Right cardiac atrium (tissue), 5 donors: ENCODE results near the gene NDUFS3. TPM values are rescaled to one million over a fixed set of nuclear protein-coding genes. Genes with fewer than 3 reads are reported as not detected.

Source experiments
- polyA plus RNA-seq: library from polyadenylated mRNA; stranded (reverse); fragments of 200-250 nt; gene quantifications from one replicate; pipeline ENCODE4 v1.2.3, GENCODE V29; 2013
- total RNA-seq, 4 donors: library from RNA; stranded (reverse); fragmentation: NEBNext Ultra II Directional; extraction: Animal tissue kit (Norgen Biotek cat#: 25700); gene quantifications; one replicate each; pipeline ENCODE4 v1.2.1, GENCODE V29; 2021
- donor health status: healthy with polysubstance abuse.
- donor health status: DM: no; HTN: yes; CAD: no.
- donor health status: DM: no; HTN: no; CAD: no.
- donor health status: DM: no; HTN: yes; CAD: no; lungs with severe emphysema.
- donor health status: DM: yes; HTN: yes; CAD: no.

NDUFS3 gene
- total and polyA plus RNA-seq, 5 donors = 143 to 260 (median 178) TPM

Other genes with a start within 250 kb of the NDUFS3 start
- 1,000 to 10,000 TPM in 3 of 4 donors, 100 to 1,000 TPM in 1; 953 to 1,924 (median 1,412) TPM for gene MYBPC3, start 226.4 kb upstream of the NDUFS3 start, total RNA-seq
- 1,009 TPM for gene MYBPC3, start 226.4 kb upstream of the NDUFS3 start, polyA plus RNA-seq
- 10 to 100 TPM; 11.6 to 24.1 (median 18.6) TPM for gene SPI1, start 200.5 kb upstream of the NDUFS3 start, total RNA-seq
- 5.9 TPM for gene SPI1, start 200.5 kb upstream of the NDUFS3 start, polyA plus RNA-seq
- 10 to 100 TPM; 41.7 to 46.6 (median 44.9) TPM for gene SLC39A13, start 170.5 kb upstream of the NDUFS3 start, total RNA-seq
- 61.6 TPM for gene SLC39A13, start 170.5 kb upstream of the NDUFS3 start, polyA plus RNA-seq
- 100 to 1,000 TPM; 122 to 162 (median 155) TPM for gene PSMC3, start 152.6 kb upstream of the NDUFS3 start, total RNA-seq
- gene PSMC3, start 152.6 kb upstream of the NDUFS3 start, polyA plus RNA-seq = 170 TPM
- gene RAPSN, start 129.9 kb upstream of the NDUFS3 start, total RNA-seq = under 1 TPM; 0.17 to 0.50 (median 0.39) TPM
- gene RAPSN, start 129.9 kb upstream of the NDUFS3 start, polyA plus RNA-seq = 0.23 TPM
- gene CELF1, start 25.9 kb upstream of the NDUFS3 start, total RNA-seq = 10 to 100 TPM; 54.8 to 79.8 (median 73.4) TPM
- gene CELF1, start 25.9 kb upstream of the NDUFS3 start, polyA plus RNA-seq = 26.9 TPM
- gene PTPMT1, start 13.5 kb upstream of the NDUFS3 start, total RNA-seq = 10 to 100 TPM; 13.9 to 17.2 (median 15.3) TPM
- gene PTPMT1, start 13.5 kb upstream of the NDUFS3 start, polyA plus RNA-seq = 22.5 TPM
- gene KBTBD4, start 104 bp upstream of the NDUFS3 start, total RNA-seq = 10 to 100 TPM; 14.2 to 18.1 (median 14.6) TPM
- gene KBTBD4, start 104 bp upstream of the NDUFS3 start, polyA plus RNA-seq = 8.1 TPM
- gene FAM180B, start 7.6 kb downstream of the NDUFS3 start, total RNA-seq = under 1 TPM in 2 of 4 donors, not detected in 2; 0.17 to 0.32 TPM
- 0.25 TPM for gene FAM180B, start 7.6 kb downstream of the NDUFS3 start, polyA plus RNA-seq
- gene C1QTNF4, start 15.3 kb downstream of the NDUFS3 start, total RNA-seq = under 1 TPM; 0.33 to 0.74 (median 0.48) TPM
- 0.68 TPM for gene C1QTNF4, start 15.3 kb downstream of the NDUFS3 start, polyA plus RNA-seq
- 10 to 100 TPM; 68.4 to 78.6 (median 74.1) TPM for gene MTCH2, start 63.5 kb downstream of the NDUFS3 start, total RNA-seq
- gene MTCH2, start 63.5 kb downstream of the NDUFS3 start, polyA plus RNA-seq = 43.9 TPM
- gene AGBL2, start 136.3 kb downstream of the NDUFS3 start, total RNA-seq = under 1 TPM; 0.18 to 0.47 (median 0.43) TPM
- gene AGBL2, start 136.3 kb downstream of the NDUFS3 start, polyA plus RNA-seq = 0.38 TPM
- gene FNBP4, start 188.3 kb downstream of the NDUFS3 start, total RNA-seq = 10 to 100 TPM; 36.2 to 49.0 (median 39.2) TPM
- 23.5 TPM for gene FNBP4, start 188.3 kb downstream of the NDUFS3 start, polyA plus RNA-seq